ENCODE results near the gene CSNK2B.

DNA sequence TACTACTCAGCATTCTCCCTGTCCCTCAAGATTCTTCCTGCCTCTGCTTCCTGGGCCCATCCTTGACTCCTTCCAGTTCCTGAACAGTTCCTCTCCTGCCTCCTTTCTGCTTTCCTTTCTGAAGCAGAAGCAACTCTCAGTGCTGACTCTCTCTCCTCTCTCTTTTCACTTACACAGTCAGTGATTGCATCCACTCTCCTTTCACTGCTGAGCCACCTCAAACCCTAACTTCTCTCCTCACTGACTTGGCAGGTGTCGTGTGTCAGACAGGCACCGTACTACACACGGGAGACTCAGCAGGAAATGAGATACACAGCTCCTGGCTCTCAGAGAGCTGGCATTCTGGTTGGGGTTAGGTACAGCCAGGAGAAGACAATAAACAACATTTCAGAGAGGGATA is 31.7 kb downstream of the CSNK2B start:
- TF ChIP-seq NR3C1 (IDR thresholded peaks at IDR 0.05) (no peak), BHLHE40 (IDR thresholded peaks at IDR 0.05; ENCODE audit: low read depth, low read length) (no peak), NFE2L2 (conservative IDR thresholded peaks at IDR 0.05; ENCODE audit: low read length) (no peak)
- TF ChIP-seq, protein P1, sequence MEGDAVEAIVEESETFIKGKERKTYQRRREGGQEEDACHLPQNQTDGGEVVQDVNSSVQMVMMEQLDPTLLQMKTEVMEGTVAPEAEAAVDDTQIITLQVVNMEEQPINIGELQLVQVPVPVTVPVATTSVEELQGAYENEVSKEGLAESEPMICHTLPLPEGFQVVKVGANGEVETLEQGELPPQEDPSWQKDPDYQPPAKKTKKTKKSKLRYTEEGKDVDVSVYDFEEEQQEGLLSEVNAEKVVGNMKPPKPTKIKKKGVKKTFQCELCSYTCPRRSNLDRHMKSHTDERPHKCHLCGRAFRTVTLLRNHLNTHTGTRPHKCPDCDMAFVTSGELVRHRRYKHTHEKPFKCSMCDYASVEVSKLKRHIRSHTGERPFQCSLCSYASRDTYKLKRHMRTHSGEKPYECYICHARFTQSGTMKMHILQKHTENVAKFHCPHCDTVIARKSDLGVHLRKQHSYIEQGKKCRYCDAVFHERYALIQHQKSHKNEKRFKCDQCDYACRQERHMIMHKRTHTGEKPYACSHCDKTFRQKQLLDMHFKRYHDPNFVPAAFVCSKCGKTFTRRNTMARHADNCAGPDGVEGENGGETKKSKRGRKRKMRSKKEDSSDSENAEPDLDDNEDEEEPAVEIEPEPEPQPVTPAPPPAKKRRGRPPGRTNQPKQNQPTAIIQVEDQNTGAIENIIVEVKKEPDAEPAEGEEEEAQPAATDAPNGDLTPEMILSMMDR (IDR thresholded peaks at IDR 0.05), result no peak
